IMR-90 (cell line): ENCODE results near the gene MEF2A. TPM values are rescaled to one million over a fixed set of nuclear protein-coding genes. Genes with fewer than 3 reads are reported as not detected.

ENCODE experiments used
- ATAC-seq: fragments of 200-7000 bp; cut with Tn5 transposase; 2 replicates; pipeline ENCODE4 v1.9.1; 2020; ENCODE audit warnings: low read depth, mild to moderate bottlenecking, moderate library complexity
- BruUV-seq: library from RNA; stranded (reverse); fragments of 400-500 nt; replicated peaks from 2 replicates; lab custom pipeline; 2021; lab: Mats Ljungman, UMichigan
- CTCF ChIA-PET: fragments of 300-600 bp; formaldehyde crosslinking; extraction: SDS; loops from one replicate; lab custom pipeline; 2021; ENCODE audit warnings: antibody characterized with exemption; lab: Yijun Ruan, JAX
- POLR2A ChIA-PET: fragments of 300-600 bp; sonication (Branson Sonifier 250); formaldehyde crosslinking; loops from one replicate; lab custom pipeline; 2022; ENCODE audit warnings: antibody characterized with exemption; ENCODE audit not compliant: unreplicated experiment; lab: Charles Lee
- DNase-seq: peaks from one replicate; pipeline ENCODE4 v3.0.0; 2013
- H2AFZ ChIP-seq: replicated peaks from 2 replicates; pipeline ENCODE3; 2013; ENCODE audit warnings: low read length, mild to moderate bottlenecking; ENCODE audit not compliant: poor library complexity
- H2AK5ac ChIP-seq: 2 replicates; pipeline ENCODE4 v1.6.1; 2013; ENCODE audit warnings: low read depth, low read length, inconsistent platforms
- H2AK9ac ChIP-seq: replicated peaks from 2 replicates; pipeline ENCODE3; 2013; ENCODE audit warnings: mild to moderate bottlenecking, low read depth, low read length, moderate library complexity; ENCODE audit not compliant: poor library complexity
- H2BK120ac ChIP-seq: 2 replicates; pipeline ENCODE4 v1.6.1; 2013; ENCODE audit warnings: low read depth, low read length, inconsistent platforms
- H2BK15ac ChIP-seq: 3 replicates; pipeline ENCODE4 v1.6.1; 2013; ENCODE audit warnings: low read depth, low read length, inconsistent platforms
- H2BK20ac ChIP-seq: 2 replicates; pipeline ENCODE4 v1.6.1; 2013; ENCODE audit warnings: low read depth, mild to moderate bottlenecking, inconsistent platforms, low read length, moderate library complexity
- H2BK5ac ChIP-seq: 2 replicates; pipeline ENCODE4 v1.6.1; 2013; ENCODE audit warnings: mild to moderate bottlenecking, low read depth, low read length, inconsistent platforms; ENCODE audit not compliant: poor library complexity, severe bottlenecking
- H3K14ac ChIP-seq: replicated peaks from 2 replicates; pipeline ENCODE4 v1.6.1; 2013; ENCODE audit warnings: low read depth, low read length, inconsistent platforms
- H3K18ac ChIP-seq: 2 replicates; pipeline ENCODE4 v1.6.1; 2013; ENCODE audit warnings: low read depth, low read length, control low read depth
- H3K23ac ChIP-seq: 2 replicates; pipeline ENCODE4 v1.6.1; 2013; ENCODE audit warnings: low read depth, low read length, inconsistent platforms
- H3K27ac ChIP-seq: 2 replicates; pipeline ENCODE4 v1.5.1; 2013; ENCODE audit warnings: mild to moderate bottlenecking, control low read depth, low read length; ENCODE audit not compliant: insufficient read depth
- H3K27me3 ChIP-seq: 2 replicates; pipeline ENCODE4 v1.6.1; 2013; ENCODE audit warnings: low read length; ENCODE audit not compliant: control insufficient read depth, insufficient read depth
- H3K36me3 ChIP-seq: 2 replicates; pipeline ENCODE4 v1.6.1; 2013; ENCODE audit warnings: low read length, mixed read lengths; ENCODE audit not compliant: control insufficient read depth, insufficient read depth
- H3K4ac ChIP-seq: 2 replicates; pipeline ENCODE4 v1.6.1; 2013; ENCODE audit warnings: low read depth, low read length, inconsistent platforms
- H3K4me1 ChIP-seq: 2 replicates; pipeline ENCODE4 v1.6.1; 2013; ENCODE audit warnings: low read length, mixed read lengths; ENCODE audit not compliant: control insufficient read depth, insufficient read depth
- H3K4me2 ChIP-seq: 2 replicates; pipeline ENCODE4 v1.6.1; 2013; ENCODE audit warnings: low read depth, mild to moderate bottlenecking, control low read depth, low read length, moderate library complexity
- H3K4me3 ChIP-seq: 2 replicates; pipeline ENCODE4 v1.5.1; 2013; ENCODE audit warnings: low read depth, mild to moderate bottlenecking, control low read depth, low read length, moderate library complexity; ENCODE audit not compliant: insufficient read depth
- H3K56ac ChIP-seq: 2 replicates; pipeline ENCODE4 v1.6.1; 2013; ENCODE audit warnings: low read length, inconsistent platforms; ENCODE audit not compliant: insufficient read depth; ENCODE audit errors: extremely low read depth
- H3K79me1 ChIP-seq, 2 experiments: 2 replicates each; pipeline ENCODE4 v1.6.1; 2013; ENCODE audit warnings: low read length in 2 of 2, inconsistent platforms in 1 of 2, low read depth in 1 of 2
- H3K9ac ChIP-seq: 2 replicates; pipeline ENCODE4 v1.6.1; 2013; ENCODE audit warnings: low read depth, low read length, control low read depth
- H3K9me1 ChIP-seq: 2 replicates; pipeline ENCODE4 v1.6.1; 2013; ENCODE audit warnings: low read length, inconsistent platforms; ENCODE audit not compliant: insufficient read depth
- H3K9me3 ChIP-seq: 2 replicates; pipeline ENCODE4 v1.6.1; 2013; ENCODE audit warnings: low read length; ENCODE audit not compliant: control insufficient read depth, insufficient read depth
- H4K20me1 ChIP-seq: 2 replicates; pipeline ENCODE4 v1.6.1; 2013; ENCODE audit warnings: low read length, inconsistent platforms; ENCODE audit not compliant: insufficient read depth
- H4K5ac ChIP-seq: 2 replicates; pipeline ENCODE4 v1.6.1; 2013; ENCODE audit warnings: mild to moderate bottlenecking, low read depth, low read length, control low read depth
- H4K8ac ChIP-seq, 2 experiments: 2 replicates each; pipeline ENCODE4 v1.6.1; 2013; ENCODE audit warnings: low read depth in 2 of 2, low read length in 2 of 2, control low read depth in 1 of 2, inconsistent platforms in 1 of 2
- H4K91ac ChIP-seq: 2 replicates; pipeline ENCODE4 v1.6.1; 2013; ENCODE audit warnings: low read depth, low read length, inconsistent platforms; ENCODE audit not compliant: insufficient read depth
- BHLHE40 ChIP-seq: fragments of 150-350 bp; IDR thresholded peaks from 2 replicates; pipeline ENCODE4 v1.6.1; 2016; ENCODE audit warnings: mild to moderate bottlenecking, low read depth, low read length
- CEBPB ChIP-seq: IDR thresholded peaks from 2 replicates; pipeline ENCODE4 v1.6.1; 2012; ENCODE audit warnings: low read depth, low read length, improper control_type of control experiment
- CHD1 ChIP-seq: IDR thresholded peaks from 2 replicates; pipeline ENCODE4 v1.6.1; 2012; ENCODE audit warnings: low read depth, low read length, improper control_type of control experiment
- FOS ChIP-seq: fragments of 150-350 bp; IDR thresholded peaks from 2 replicates; pipeline ENCODE4 v1.6.1; 2016; ENCODE audit warnings: low read depth, low read length
- MAFK ChIP-seq: IDR thresholded peaks from 2 replicates; pipeline ENCODE4 v1.6.1; 2012; ENCODE audit warnings: low read depth, low read length, improper control_type of control experiment
- MAZ ChIP-seq: IDR thresholded peaks from 2 replicates; pipeline ENCODE4 v1.6.1; 2012; ENCODE audit warnings: low read depth, mild to moderate bottlenecking, low read length, improper control_type of control experiment, moderate library complexity, borderline replicate concordance
- MXI1 ChIP-seq: IDR thresholded peaks from 2 replicates; pipeline ENCODE4 v1.6.1; 2012; ENCODE audit warnings: low read depth, mild to moderate bottlenecking, low read length, moderate library complexity, borderline replicate concordance
- NFE2L2 ChIP-seq: fragments of 150-350 bp; IDR thresholded peaks from 2 replicates; pipeline ENCODE4 v1.6.1; 2016; ENCODE audit warnings: low read depth, mild to moderate bottlenecking, low read length
- POLR2A ChIP-seq: IDR thresholded peaks from 2 replicates; pipeline ENCODE4 v1.6.1; 2012; ENCODE audit warnings: mild to moderate bottlenecking, low read depth, low read length
- RAD21 ChIP-seq: IDR thresholded peaks from 2 replicates; pipeline ENCODE4 v1.6.1; 2012; ENCODE audit warnings: low read length, improper control_type of control experiment
- RCOR1 ChIP-seq: IDR thresholded peaks from 2 replicates; pipeline ENCODE4 v1.6.1; 2012; ENCODE audit warnings: mild to moderate bottlenecking, low read length, improper control_type of control experiment; ENCODE audit not compliant: insufficient replicate concordance
- RFX5 ChIP-seq: IDR thresholded peaks from 2 replicates; pipeline ENCODE4 v1.8.0; 2012; ENCODE audit warnings: low read depth, mild to moderate bottlenecking, low read length, moderate library complexity
- SMC3 ChIP-seq: fragments of 150-350 bp; IDR thresholded peaks from 2 replicates; pipeline ENCODE4 v1.6.1; 2016; ENCODE audit warnings: low read depth, mild to moderate bottlenecking, antibody characterized with exemption, low read length, moderate library complexity
- WGBS, 2 experiments: methylation state at CpG; one replicate each; pipeline versions ENCODE4 v1.1.5 to v1.1.7; 2013; ENCODE audit warnings: missing lambda C conversion rate in 2 of 2; ENCODE audit not compliant: insufficient read length in 1 of 2; ENCODE audit errors: extremely low coverage in 2 of 2; 5-methylcytosine and 5-hydroxymethylcytosine counted together
- dilution Hi-C: fragments of 300-500 bp; cut with HindIII; formaldehyde crosslinking; loops from one replicate; pipeline ENCODE4 v1.14.3; 2018; ENCODE audit warnings: low sequenced_read_pairs; ENCODE audit not compliant: unreplicated experiment
- in situ Hi-C: fragments of 300-500 bp; cut with MboI; formaldehyde crosslinking; loops from 3 replicates; pipeline ENCODE4 v1.14.3; 2019; ENCODE audit warnings: low sequenced_read_pairs, inconsistent platforms, mixed read lengths
- intact Hi-C: fragments of 100-400 bp; cut with micrococcal nuclease; formaldehyde crosslinking; loops from 2 replicates; pipeline ENCODE4 v1.10.0; 2022
- polyA plus RNA-seq, 3 experiments: library from polyadenylated mRNA; depleted of rRNA; stranded (reverse); fragments of >200 nt; gene quantifications; 2 replicates each; pipeline ENCODE4 v1.2.3, GENCODE V29; 2012; ENCODE audit warnings: low replicate concordance in 1 of 3
- total RNA-seq: library from RNA; depleted of rRNA; stranded (reverse); fragments of >200 nt; gene quantifications from 2 replicates; pipeline ENCODE4 v1.2.3, GENCODE V29; 2012
- TF ChIP-seq, protein P1 (sequence below): fragments of 150-350 bp; IDR thresholded peaks from 2 replicates; pipeline ENCODE4 v1.6.1; 2017; ENCODE audit warnings: mild to moderate bottlenecking, antibody characterized with exemption, low read length, low read depth
- TF ChIP-seq, protein P2 (sequence below): fragments of 150-350 bp; IDR thresholded peaks from 2 replicates; pipeline ENCODE4 v1.6.1; 2016; ENCODE audit warnings: low read depth, mild to moderate bottlenecking, low read length, moderate library complexity, borderline replicate concordance
- TF ChIP-seq, protein P3 (sequence below): conservative IDR thresholded peaks from 2 replicates; pipeline ENCODE4 v1.5.1; 2012; ENCODE audit warnings: mild to moderate bottlenecking, low read depth, low read length, improper control_type of control experiment

Gene MEF2A
- total and polyA plus RNA-seq, 2 of the 4 experiments (the other 2 are of a cell fraction) = 16.1 to 16.7 TPM

DNA sequence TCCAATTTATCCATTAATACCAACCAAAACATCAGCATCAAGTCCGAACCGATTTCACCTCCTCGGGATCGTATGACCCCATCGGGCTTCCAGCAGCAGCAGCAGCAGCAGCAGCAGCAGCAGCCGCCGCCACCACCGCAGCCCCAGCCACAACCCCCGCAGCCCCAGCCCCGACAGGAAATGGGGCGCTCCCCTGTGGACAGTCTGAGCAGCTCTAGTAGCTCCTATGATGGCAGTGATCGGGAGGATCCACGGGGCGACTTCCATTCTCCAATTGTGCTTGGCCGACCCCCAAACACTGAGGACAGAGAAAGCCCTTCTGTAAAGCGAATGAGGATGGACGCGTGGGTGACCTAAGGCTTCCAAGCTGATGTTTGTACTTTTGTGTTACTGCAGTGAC is 146.6 kb downstream of the MEF2A start:
- H2BK20ac ChIP-seq = no peak overlapping the region
- H3K9me1 ChIP-seq = peaks cover 8% of the 10 kb centered on the region
- H4K5ac ChIP-seq = no peak overlapping the region
- in situ Hi-C loops = no loop called here
- H2BK120ac ChIP-seq = no peak overlapping the region
- peaks cover 2 to 17% of the 10 kb centered on the region in 2 experiments; a peak in 2 of 4 replicates for H3K79me1 ChIP-seq
- no peak overlapping the region for H3K27ac ChIP-seq
- no peak overlapping the region for H3K4me3 ChIP-seq
- H3K23ac ChIP-seq = no peak overlapping the region
- BruUV-seq = no TSS peak
- H2AFZ ChIP-seq = no peak overlapping the region
- no peaks in the 10 kb centered on the region for H3K27me3 ChIP-seq
- no peak overlapping the region for H3K4me2 ChIP-seq
- POLR2A ChIA-PET = no interaction called here
- intact Hi-C loops = no loop called here
- H3K14ac ChIP-seq = no peak overlapping the region
- WGBS, 2 experiments = no CpG with 5 or more reads among the region's 18 CpGs
- H4K91ac ChIP-seq = no peak overlapping the region
- no peak overlapping the region for H2AK9ac ChIP-seq
- peaks cover 6% of the 10 kb centered on the region; the same call in 1 of the 2 replicates for H4K20me1 ChIP-seq
- H2AK5ac ChIP-seq = no peak overlapping the region
- H4K8ac ChIP-seq = no peak overlapping the region
- no peak overlapping the region for H3K56ac ChIP-seq
- H2BK15ac ChIP-seq = no peak overlapping the region
- H3K18ac ChIP-seq = no peak overlapping the region
- dilution Hi-C loops = no loop called here
- CTCF ChIA-PET = no interaction called here
- peaks cover 30% of the 10 kb centered on the region for H3K36me3 ChIP-seq
- no peak overlapping the region for H3K4ac ChIP-seq
- DNase-seq (no peak), ATAC-seq (no peak)
- no peaks in the 10 kb centered on the region for H3K9me3 ChIP-seq
- peaks cover 9% of the 10 kb centered on the region for H3K4me1 ChIP-seq
- H2BK5ac ChIP-seq = no peak overlapping the region
- H3K9ac ChIP-seq = no peak overlapping the region
- TF ChIP-seq RCOR1 (no peak), FOS (no peak), CEBPB (no peak), RAD21 (no peak), BHLHE40 (no peak), SMC3 (no peak), POLR2A (no peak), CHD1 (no peak), MXI1 (no peak), RFX5 (no peak), NFE2L2 (no peak), MAZ (no peak), MAFK (no peak)
- TF ChIP-seq, protein P1, sequence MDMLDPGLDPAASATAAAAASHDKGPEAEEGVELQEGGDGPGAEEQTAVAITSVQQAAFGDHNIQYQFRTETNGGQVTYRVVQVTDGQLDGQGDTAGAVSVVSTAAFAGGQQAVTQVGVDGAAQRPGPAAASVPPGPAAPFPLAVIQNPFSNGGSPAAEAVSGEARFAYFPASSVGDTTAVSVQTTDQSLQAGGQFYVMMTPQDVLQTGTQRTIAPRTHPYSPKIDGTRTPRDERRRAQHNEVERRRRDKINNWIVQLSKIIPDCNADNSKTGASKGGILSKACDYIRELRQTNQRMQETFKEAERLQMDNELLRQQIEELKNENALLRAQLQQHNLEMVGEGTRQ = no peak
- TF ChIP-seq, protein P2, sequence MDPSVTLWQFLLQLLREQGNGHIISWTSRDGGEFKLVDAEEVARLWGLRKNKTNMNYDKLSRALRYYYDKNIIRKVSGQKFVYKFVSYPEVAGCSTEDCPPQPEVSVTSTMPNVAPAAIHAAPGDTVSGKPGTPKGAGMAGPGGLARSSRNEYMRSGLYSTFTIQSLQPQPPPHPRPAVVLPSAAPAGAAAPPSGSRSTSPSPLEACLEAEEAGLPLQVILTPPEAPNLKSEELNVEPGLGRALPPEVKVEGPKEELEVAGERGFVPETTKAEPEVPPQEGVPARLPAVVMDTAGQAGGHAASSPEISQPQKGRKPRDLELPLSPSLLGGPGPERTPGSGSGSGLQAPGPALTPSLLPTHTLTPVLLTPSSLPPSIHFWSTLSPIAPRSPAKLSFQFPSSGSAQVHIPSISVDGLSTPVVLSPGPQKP = no peak
- TF ChIP-seq, protein P3, sequence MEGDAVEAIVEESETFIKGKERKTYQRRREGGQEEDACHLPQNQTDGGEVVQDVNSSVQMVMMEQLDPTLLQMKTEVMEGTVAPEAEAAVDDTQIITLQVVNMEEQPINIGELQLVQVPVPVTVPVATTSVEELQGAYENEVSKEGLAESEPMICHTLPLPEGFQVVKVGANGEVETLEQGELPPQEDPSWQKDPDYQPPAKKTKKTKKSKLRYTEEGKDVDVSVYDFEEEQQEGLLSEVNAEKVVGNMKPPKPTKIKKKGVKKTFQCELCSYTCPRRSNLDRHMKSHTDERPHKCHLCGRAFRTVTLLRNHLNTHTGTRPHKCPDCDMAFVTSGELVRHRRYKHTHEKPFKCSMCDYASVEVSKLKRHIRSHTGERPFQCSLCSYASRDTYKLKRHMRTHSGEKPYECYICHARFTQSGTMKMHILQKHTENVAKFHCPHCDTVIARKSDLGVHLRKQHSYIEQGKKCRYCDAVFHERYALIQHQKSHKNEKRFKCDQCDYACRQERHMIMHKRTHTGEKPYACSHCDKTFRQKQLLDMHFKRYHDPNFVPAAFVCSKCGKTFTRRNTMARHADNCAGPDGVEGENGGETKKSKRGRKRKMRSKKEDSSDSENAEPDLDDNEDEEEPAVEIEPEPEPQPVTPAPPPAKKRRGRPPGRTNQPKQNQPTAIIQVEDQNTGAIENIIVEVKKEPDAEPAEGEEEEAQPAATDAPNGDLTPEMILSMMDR = no peak
